Measurements from ENCODE around the gene PP2D1. TPM values are rescaled to one million over a fixed set of nuclear protein-coding genes. Genes with fewer than 3 reads are reported as not detected.

Gene PP2D1
- total and polyA plus RNA-seq, 9 of the 15 experiments (the other 6 are each of a cell fraction or from before 2014, with no cell fraction given) = 0.07 to 0.10 TPM; not detected in 7

GRCh38 chr3:20039765-20040547, 27.9 kb upstream of the PP2D1 start, which contains the start of gene KAT2B (continued):
- TF ChIP-seq BRD4 (IDR thresholded peaks at IDR 0.05) (no peak), MAFK (IDR thresholded peaks at IDR 0.05; ENCODE audit: low read length) (no peak), NFE2 (IDR thresholded peaks at IDR 0.05; ENCODE audit: low read depth) (no peak), SLC30A9 (CRISPR knock-in tag; IDR thresholded peaks at IDR 0.05) (no peak), SUPT5H (IDR thresholded peaks at IDR 0.05) (peak; percentile 56), NFXL1 (CRISPR knock-in tag; IDR thresholded peaks at IDR 0.05) (no peak), ZC3H8 (IDR thresholded peaks at IDR 0.05) (no peak), HDAC6 (IDR thresholded peaks at IDR 0.05; ENCODE audit: low read depth, low read length) (no peak), MCM2 (IDR thresholded peaks at IDR 0.05; ENCODE audit: low read depth) (no peak), OTX1 (CRISPR knock-in tag; IDR thresholded peaks at IDR 0.05) (peak; percentile 67; the same call in 1 of the 2 replicates), HNRNPL (IDR thresholded peaks at IDR 0.05; ENCODE audit: low read depth, low read length) (peak; percentile 99), ATF1 (CRISPR knock-in tag; IDR thresholded peaks at IDR 0.05) (no peak), ATF1 (tag; IDR thresholded peaks at IDR 0.05) (peak; percentile 9; the same call in 1 of the 2 replicates), GTF2E2 (tag; IDR thresholded peaks at IDR 0.05) (no peak)
- TF ChIP-seq, protein P1, sequence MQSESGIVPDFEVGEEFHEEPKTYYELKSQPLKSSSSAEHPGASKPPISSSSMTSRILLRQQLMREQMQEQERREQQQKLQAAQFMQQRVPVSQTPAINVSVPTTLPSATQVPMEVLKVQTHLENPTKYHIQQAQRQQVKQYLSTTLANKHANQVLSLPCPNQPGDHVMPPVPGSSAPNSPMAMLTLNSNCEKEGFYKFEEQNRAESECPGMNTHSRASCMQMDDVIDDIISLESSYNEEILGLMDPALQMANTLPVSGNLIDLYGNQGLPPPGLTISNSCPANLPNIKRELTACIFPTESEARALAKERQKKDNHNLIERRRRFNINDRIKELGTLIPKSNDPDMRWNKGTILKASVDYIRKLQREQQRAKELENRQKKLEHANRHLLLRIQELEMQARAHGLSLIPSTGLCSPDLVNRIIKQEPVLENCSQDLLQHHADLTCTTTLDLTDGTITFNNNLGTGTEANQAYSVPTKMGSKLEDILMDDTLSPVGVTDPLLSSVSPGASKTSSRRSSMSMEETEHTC (IDR thresholded peaks at IDR 0.05) = no peak

Measured in K562 (cell line).